Subcutaneous adipose tissue (tissue), 4 donors: ENCODE results near the gene VSIG8. TPM values are rescaled to one million over a fixed set of nuclear protein-coding genes. Genes with fewer than 3 reads are reported as not detected.

Experiments used
- CTCF ChIP-seq: fragments of 450-650 bp; IDR thresholded peaks from one replicate; pipeline ENCODE4 v1.5.1; 2016; ENCODE audit warnings: low read depth, mild to moderate bottlenecking, control low read depth, antibody characterized with exemption, moderate library complexity
- total RNA-seq, 4 donors: library from RNA; depleted of rRNA; stranded (reverse); fragments of >200 nt; gene quantifications; one replicate each; pipeline ENCODE4 v1.1.0, GENCODE V29; 2016

The VSIG8 gene
- total RNA-seq, 4 donors from 2014 or later = not detected

GRCh38 chr1:159881622-159882526 lies 19.4 kb upstream of the VSIG8 start:
- no peak for TF ChIP-seq CTCF

- TF ChIP-seq CTCF = no peak
Measured at GRCh38 chr1:159880430-159880829, 18.0 kb upstream of the VSIG8 start.

- TF ChIP-seq CTCF = no peak
Measured at GRCh38 chr1:159879977-159880376, 17.5 kb upstream of the VSIG8 start.

GRCh38 chr1:159879136-159879535 lies 16.7 kb upstream of the VSIG8 start:
- TF ChIP-seq CTCF = no peak

GRCh38 chr1:159877695-159878444 lies 15.4 kb upstream of the VSIG8 start:
- TF ChIP-seq CTCF = no peak

GRCh38 chr1:159873530-159874143 lies 11.2 kb upstream of the VSIG8 start:
- no peak for TF ChIP-seq CTCF

GRCh38 chr1:159872891-159873290 lies 10.4 kb upstream of the VSIG8 start:
- TF ChIP-seq CTCF = no peak
